ENCODE measurements around the gene BCDIN3D. TPM values are rescaled to one million over a fixed set of nuclear protein-coding genes. Genes with fewer than 3 reads are reported as not detected.

The BCDIN3D gene
- total RNA-seq, 1 experiment from 2014 or later: 3.3 TPM

GRCh38 chr12:49889361-49890095, 46.6 kb upstream of the BCDIN3D start:
- no peak overlapping the region for H2AFZ ChIP-seq (ENCODE audit: low read length)
- H3K23ac ChIP-seq (ENCODE audit: insufficient read length, low read depth, low read length): no peak overlapping the region
- no peak overlapping the region for H4K8ac ChIP-seq (replicated peaks; ENCODE audit: insufficient read length, low read depth, low read length)
- no peak overlapping the region for H2BK12ac ChIP-seq (ENCODE audit: insufficient read length, low read depth, low read length)
- H3K9ac ChIP-seq (ENCODE audit: extremely low read depth, insufficient read length, low read length): no peak overlapping the region
- no peaks in the 10 kb centered on the region for H3K23me2 ChIP-seq (ENCODE audit: insufficient read length, low read depth, low read length, poor library complexity, severe bottlenecking)
- Mint-ChIP-seq H3K9me3 (no peaks in the 10 kb centered on the region; a peak in 1 of 5 replicates), H3K36me3 (ENCODE audit: insufficient read depth in 1 of 3, low read depth in 3 of 3) (no peaks in the 10 kb centered on the region), H3K4me1 (peaks cover 50 to 57% of the 10 kb centered on the region in 2 experiments), H3K4me3 (no peak overlapping the region), H3K27ac (no peak overlapping the region), H3K27me3 (ENCODE audit: low read depth) (peaks cover 20% of the 10 kb centered on the region)
- H3T11ph ChIP-seq (ENCODE audit: low read length): no peak overlapping the region
- no peak overlapping the region for H3K14ac ChIP-seq (ENCODE audit: insufficient read depth, low read length)
- DNase-seq: no peak
- H3K79me1 ChIP-seq (ENCODE audit: insufficient read depth, low read depth, low read length, poor library complexity, severe bottlenecking): no peaks in the 10 kb centered on the region
- H2BK20ac ChIP-seq (ENCODE audit: low read depth, low read length, poor library complexity, severe bottlenecking): no peak overlapping the region
- H4K91ac ChIP-seq (ENCODE audit: insufficient read length, low read depth, low read length): no peak overlapping the region
- no peak overlapping the region for H3K4ac ChIP-seq (ENCODE audit: low read depth, low read length)
- TF ChIP-seq, protein P1, sequence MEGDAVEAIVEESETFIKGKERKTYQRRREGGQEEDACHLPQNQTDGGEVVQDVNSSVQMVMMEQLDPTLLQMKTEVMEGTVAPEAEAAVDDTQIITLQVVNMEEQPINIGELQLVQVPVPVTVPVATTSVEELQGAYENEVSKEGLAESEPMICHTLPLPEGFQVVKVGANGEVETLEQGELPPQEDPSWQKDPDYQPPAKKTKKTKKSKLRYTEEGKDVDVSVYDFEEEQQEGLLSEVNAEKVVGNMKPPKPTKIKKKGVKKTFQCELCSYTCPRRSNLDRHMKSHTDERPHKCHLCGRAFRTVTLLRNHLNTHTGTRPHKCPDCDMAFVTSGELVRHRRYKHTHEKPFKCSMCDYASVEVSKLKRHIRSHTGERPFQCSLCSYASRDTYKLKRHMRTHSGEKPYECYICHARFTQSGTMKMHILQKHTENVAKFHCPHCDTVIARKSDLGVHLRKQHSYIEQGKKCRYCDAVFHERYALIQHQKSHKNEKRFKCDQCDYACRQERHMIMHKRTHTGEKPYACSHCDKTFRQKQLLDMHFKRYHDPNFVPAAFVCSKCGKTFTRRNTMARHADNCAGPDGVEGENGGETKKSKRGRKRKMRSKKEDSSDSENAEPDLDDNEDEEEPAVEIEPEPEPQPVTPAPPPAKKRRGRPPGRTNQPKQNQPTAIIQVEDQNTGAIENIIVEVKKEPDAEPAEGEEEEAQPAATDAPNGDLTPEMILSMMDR (conservative IDR thresholded peaks at IDR 0.05): no peak
- H2BK120ac ChIP-seq (ENCODE audit: low read depth, low read length, poor library complexity, severe bottlenecking): no peak overlapping the region
- H3K4me1 ChIP-seq (ENCODE audit: insufficient read depth, low read length): peaks cover 6% of the 10 kb centered on the region; the same call in 1 of the 2 replicates
- no peak overlapping the region for H2AK5ac ChIP-seq (ENCODE audit: insufficient read length, low read length)
- H3K9me3 ChIP-seq (ENCODE audit: control insufficient read depth, low read depth, low read length): no peaks in the 10 kb centered on the region
- H4K5ac ChIP-seq (ENCODE audit: insufficient read length, low read depth, low read length): no peak overlapping the region
- no peak overlapping the region for H3K27ac ChIP-seq (ENCODE audit: insufficient read length, low read depth, low read length)
- no CpG with 5 or more reads among the region's 10 CpGs for WGBS (ENCODE audit: extremely low coverage, insufficient read length, low lambda C conversion rate)
- no peaks in the 10 kb centered on the region for H3K27me3 ChIP-seq (ENCODE audit: insufficient read depth, low read length)
- no peak overlapping the region for H2BK15ac ChIP-seq (ENCODE audit: low read depth, low read length)
- H4K20me1 ChIP-seq (ENCODE audit: control insufficient read depth, insufficient read depth, insufficient read length): no peaks in the 10 kb centered on the region
- no peak overlapping the region for H3K56ac ChIP-seq (ENCODE audit: insufficient read length, low read depth, low read length)
- H3K4me2 ChIP-seq (ENCODE audit: insufficient read depth, insufficient read length, low read length): no peak overlapping the region
- no peaks in the 10 kb centered on the region for H3K79me2 ChIP-seq (ENCODE audit: insufficient read depth, low read length)
- peak overlapping the region; percentile 13 for H3K18ac ChIP-seq (ENCODE audit: insufficient read length, low read depth, low read length)
- H2BK5ac ChIP-seq (ENCODE audit: insufficient read length, low read length): no peak overlapping the region
